GM19455 (cell line): ENCODE results near the gene TMEM163.
A peak's percentile ranks its signal among the peaks of the same experiment; 100 is the strongest.

ENCODE experiments used
- ATAC-seq: cut with Tn5 transposase; IDR thresholded peaks from one replicate; pipeline ENCODE4 v1.9.1; 2021; ENCODE audit not compliant: unreplicated experiment

Gene TMEM163

GRCh38 chr2:134693359-134694330 lies 25.2 kb downstream of the TMEM163 start:
- ATAC-seq: no peak

- ATAC-seq: no peak
Observed at GRCh38 chr2:134692499-134692898, 26.3 kb downstream of the TMEM163 start.

GRCh38 chr2:134690629-134691215 lies 28.1 kb downstream of the TMEM163 start:
- ATAC-seq: no peak

- no peak for ATAC-seq
Observed at GRCh38 chr2:134689315-134689714, 29.5 kb downstream of the TMEM163 start.

- no peak for ATAC-seq
Observed at GRCh38 chr2:134685967-134686366, 32.8 kb downstream of the TMEM163 start.

GRCh38 chr2:134683561-134684112 lies 35.2 kb downstream of the TMEM163 start:
- no peak for ATAC-seq

- ATAC-seq: no peak
Observed at GRCh38 chr2:134682726-134683125, 36.1 kb downstream of the TMEM163 start.

- ATAC-seq: no peak
Observed at GRCh38 chr2:134681201-134681600, 37.6 kb downstream of the TMEM163 start.

GRCh38 chr2:134679745-134680144 lies 39.1 kb downstream of the TMEM163 start:
- no peak for ATAC-seq

GRCh38 chr2:134679294-134679693 lies 39.5 kb downstream of the TMEM163 start:
- ATAC-seq: no peak

- ATAC-seq: no peak
Observed at GRCh38 chr2:134677856-134678756, 40.7 kb downstream of the TMEM163 start.

GRCh38 chr2:134676960-134677359 lies 41.8 kb downstream of the TMEM163 start:
- ATAC-seq: no peak

- ATAC-seq: no peak
Observed at GRCh38 chr2:134675314-134675713, 43.5 kb downstream of the TMEM163 start.

GRCh38 chr2:134674687-134675086 lies 44.1 kb downstream of the TMEM163 start:
- ATAC-seq: no peak

GRCh38 chr2:134671513-134671912 lies 47.3 kb downstream of the TMEM163 start:
- ATAC-seq: no peak

- no peak for ATAC-seq
Observed at GRCh38 chr2:134670955-134671354, 47.8 kb downstream of the TMEM163 start.

GRCh38 chr2:134669731-134670669 lies 48.8 kb downstream of the TMEM163 start:
- ATAC-seq: no peak

GRCh38 chr2:134668821-134669220 lies 50.0 kb downstream of the TMEM163 start:
- ATAC-seq: peak; percentile 54

GRCh38 chr2:134667541-134667940 lies 51.3 kb downstream of the TMEM163 start:
- ATAC-seq: no peak

- ATAC-seq: no peak
Observed at GRCh38 chr2:134667081-134667480, 51.7 kb downstream of the TMEM163 start.
